ENCODE measurements around the gene NPAS3. TPM values are rescaled to one million over a fixed set of nuclear protein-coding genes. Genes with fewer than 3 reads are reported as not detected.
A peak's percentile ranks its signal among the peaks of the same experiment; 100 is the strongest.

NPAS3 gene
- total and polyA plus RNA-seq, 11 donors: 0.15 to 3.4 (median 0.92) TPM

GRCh38 chr14:33420051-33420627 is 481.5 kb downstream of the NPAS3 start:
- Histone ChIP-seq H3K36me3 (no peaks in the 10 kb centered on the region), H3K4me1 (no peaks in the 10 kb centered on the region), H3K27ac (no peak overlapping the region), H3K4me3 (no peak overlapping the region), H3K27me3 (no peaks in the 10 kb centered on the region), H3K9me3 (no peaks in the 10 kb centered on the region)
- no peak for DNase-seq
- no peak for ATAC-seq
- intact Hi-C loops (cut with DNase I): no loop called here
- no peak for TF ChIP-seq POLR2A (IDR thresholded peaks at IDR 0.05)
- TF ChIP-seq, protein P1, sequence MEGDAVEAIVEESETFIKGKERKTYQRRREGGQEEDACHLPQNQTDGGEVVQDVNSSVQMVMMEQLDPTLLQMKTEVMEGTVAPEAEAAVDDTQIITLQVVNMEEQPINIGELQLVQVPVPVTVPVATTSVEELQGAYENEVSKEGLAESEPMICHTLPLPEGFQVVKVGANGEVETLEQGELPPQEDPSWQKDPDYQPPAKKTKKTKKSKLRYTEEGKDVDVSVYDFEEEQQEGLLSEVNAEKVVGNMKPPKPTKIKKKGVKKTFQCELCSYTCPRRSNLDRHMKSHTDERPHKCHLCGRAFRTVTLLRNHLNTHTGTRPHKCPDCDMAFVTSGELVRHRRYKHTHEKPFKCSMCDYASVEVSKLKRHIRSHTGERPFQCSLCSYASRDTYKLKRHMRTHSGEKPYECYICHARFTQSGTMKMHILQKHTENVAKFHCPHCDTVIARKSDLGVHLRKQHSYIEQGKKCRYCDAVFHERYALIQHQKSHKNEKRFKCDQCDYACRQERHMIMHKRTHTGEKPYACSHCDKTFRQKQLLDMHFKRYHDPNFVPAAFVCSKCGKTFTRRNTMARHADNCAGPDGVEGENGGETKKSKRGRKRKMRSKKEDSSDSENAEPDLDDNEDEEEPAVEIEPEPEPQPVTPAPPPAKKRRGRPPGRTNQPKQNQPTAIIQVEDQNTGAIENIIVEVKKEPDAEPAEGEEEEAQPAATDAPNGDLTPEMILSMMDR (IDR thresholded peaks at IDR 0.05): no peak
- WGBS, 4 donors: 45 to 65% (median 53%) methylated on average over 1 of the region's 1 CpG

DNA sequence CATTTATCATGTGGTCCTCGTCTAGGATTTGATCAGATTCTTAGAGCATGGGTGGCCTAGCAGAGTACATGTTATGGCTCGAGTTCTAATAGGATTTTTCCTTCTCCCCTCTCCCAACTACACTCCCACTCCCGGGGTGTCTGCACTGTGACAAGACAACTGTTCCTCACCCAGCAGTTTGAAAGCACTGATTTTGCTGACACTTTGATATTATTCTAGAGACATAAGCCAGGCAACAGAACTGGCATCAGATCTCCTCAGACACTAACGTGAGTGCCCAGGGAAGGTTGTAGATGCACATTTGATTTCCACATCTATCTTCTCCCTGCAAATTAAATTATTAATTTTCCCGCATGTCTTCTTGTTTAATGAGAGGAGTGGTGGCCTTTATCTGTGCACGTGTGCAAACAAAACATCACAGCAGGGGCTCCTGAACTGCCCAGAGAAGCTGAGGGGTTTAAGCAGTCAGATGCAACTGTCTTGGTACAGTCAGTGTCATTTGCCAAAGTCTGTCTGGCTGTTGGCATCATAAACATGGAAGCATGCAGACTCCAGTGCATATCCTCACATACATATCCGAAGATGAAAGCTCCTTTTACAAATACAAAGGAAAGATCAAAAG is 491.8 kb downstream of the NPAS3 start:
- DNase-seq (no peak), ATAC-seq (no peak)
- no peaks in the 10 kb centered on the region for H3K27me3 ChIP-seq
- no peak for TF ChIP-seq POLR2A (IDR thresholded peaks at IDR 0.05)
- TF ChIP-seq, protein P1 (IDR thresholded peaks at IDR 0.05): no peak
- H3K4me3 ChIP-seq: no peak overlapping the region
- no peaks in the 10 kb centered on the region for H3K4me1 ChIP-seq
- WGBS, 4 donors: 72 to 83% (median 79%) methylated on average over 7 of the region's 7 CpGs
- no peak overlapping the region for H3K27ac ChIP-seq
- H3K9me3 ChIP-seq: no peaks in the 10 kb centered on the region
- no peaks in the 10 kb centered on the region for H3K36me3 ChIP-seq
- intact Hi-C loops (cut with DNase I): loop anchor here in 7 of 10 donors (5.0 to 10.0 kb wide), 3 partner anchors 362 to 856 kb away; partner anchors contain the start of gene NPAS3 (in 1 of the 7)

DNA sequence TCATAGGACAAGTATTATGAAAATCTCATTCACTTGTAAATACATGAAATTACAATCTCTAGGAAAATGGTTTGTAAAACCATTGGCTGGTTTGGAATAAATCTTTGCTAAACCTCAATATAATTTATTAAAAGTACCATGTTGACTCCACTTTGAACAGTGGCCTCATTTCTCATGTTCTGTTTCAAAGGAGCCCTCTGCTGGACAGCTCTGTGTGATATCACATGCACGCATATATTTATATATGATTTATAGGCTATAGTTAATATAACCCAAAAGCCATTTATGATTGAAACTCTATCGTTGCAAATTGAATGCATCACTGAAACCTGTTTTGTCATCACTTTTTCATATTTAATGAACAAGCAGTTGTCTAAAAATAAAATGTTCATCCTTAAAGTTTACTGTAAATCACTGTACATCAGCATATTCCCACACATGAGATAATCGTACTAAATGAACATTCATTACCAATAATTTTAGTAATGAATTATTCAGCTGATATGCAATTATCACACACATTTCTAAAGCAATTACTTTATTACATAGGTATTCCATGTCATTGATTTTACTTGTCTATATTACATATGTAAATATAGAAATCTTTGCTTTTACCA is 493.8 kb downstream of the NPAS3 start:
- H3K4me1 ChIP-seq: peaks cover 0 to 12% (median 0%) of the 10 kb centered on the region in 12 donors
- no peaks in the 10 kb centered on the region for H3K36me3 ChIP-seq
- TF ChIP-seq, protein P1 (IDR thresholded peaks at IDR 0.05): peak in 11 of 12 donors; percentile 19 to 56 (median 39)
- no peak for TF ChIP-seq POLR2A (IDR thresholded peaks at IDR 0.05)
- DNase-seq (no peak), ATAC-seq (no peak)
- no peaks in the 10 kb centered on the region for H3K27me3 ChIP-seq
- intact Hi-C loops (cut with DNase I): loop anchor here in 7 of 10 donors (5.0 to 10.0 kb wide), 3 partner anchors 360 to 858 kb away; partner anchors contain the start of gene NPAS3 (in 1 of the 7)
- WGBS, 4 donors: 42 to 53% (median 50%) methylated on average over 3 of the region's 3 CpGs
- H3K4me3 ChIP-seq: no peak overlapping the region
- H3K9me3 ChIP-seq: no peaks in the 10 kb centered on the region
- no peak overlapping the region for H3K27ac ChIP-seq

- no peaks in the 10 kb centered on the region for H3K36me3 ChIP-seq
- no peak for ATAC-seq
- no peaks in the 10 kb centered on the region for H3K27me3 ChIP-seq
- WGBS, 4 donors: 89 to 98% (median 90%) methylated on average over 1 of the region's 1 CpG
- TF ChIP-seq, protein P1 (IDR thresholded peaks at IDR 0.05): no peak
- no peak for TF ChIP-seq POLR2A (IDR thresholded peaks at IDR 0.05)
- H3K9me3 ChIP-seq: no peaks in the 10 kb centered on the region
- H3K27ac ChIP-seq: no peak overlapping the region
- H3K4me1 ChIP-seq: peaks cover 0 to 12% (median 0%) of the 10 kb centered on the region in 12 donors
- no peak for DNase-seq
- intact Hi-C loops (cut with DNase I): loop anchor here in 7 of 10 donors (5.0 to 10.0 kb wide), 3 partner anchors 359 to 859 kb away; partner anchors contain the start of gene NPAS3 (in 1 of the 7)
- H3K4me3 ChIP-seq: no peak overlapping the region
These were observed 494.7 kb downstream of the NPAS3 start for GRCh38 chr14:33433396-33433795.
